PC-9 (cell line): ENCODE measurements around the gene KRTAP5-1. TPM values are rescaled to one million over a fixed set of nuclear protein-coding genes. Genes with fewer than 3 reads are reported as not detected.
"Not testable (repeated sequence)": the region's sequence is repeated elsewhere in the genome, so short reads cannot be mapped to it uniquely, and the experiment has no call there.

Experiments
- BruUV-seq: library from RNA; stranded (reverse); fragments of 400-500 nt; replicated peaks from 2 replicates; lab custom pipeline; 2021; lab: Mats Ljungman, UMichigan
- CTCF ChIA-PET: fragments of 300-600 bp; sonication (Branson Sonifier 250); formaldehyde crosslinking; loops from one replicate; lab custom pipeline; 2022; ENCODE audit warnings: antibody characterized with exemption; lab: Charles Lee
- POLR2A ChIA-PET: fragments of 300-600 bp; sonication (Branson Sonifier 250); formaldehyde crosslinking; loops from one replicate; lab custom pipeline; 2022; ENCODE audit warnings: antibody characterized with exemption; ENCODE audit not compliant: unreplicated experiment; lab: Charles Lee
- DNase-seq, 2 experiments: peaks; one replicate each; pipeline versions ENCODE4 v3.0.0 to v3.0.0-alpha.2; 2015 to 2022; ENCODE audit warnings: mixed read lengths in 1 of 2
- H2AFZ ChIP-seq: fragments of 200-600 bp; sonication (generic); 2 replicates; pipeline ENCODE4 v1.8.1; 2017; ENCODE audit warnings: antibody characterized with exemption
- H3F3A ChIP-seq: fragments of 200-600 bp; sonication (generic); 2 replicates; pipeline ENCODE4 v1.8.1; 2017; ENCODE audit warnings: antibody characterized with exemption, mild to moderate bottlenecking, low read depth; ENCODE audit not compliant: insufficient read depth
- H3K27ac ChIP-seq: fragments of 200-600 bp; sonication (generic); 2 replicates; pipeline ENCODE4 v1.6.1; 2016; ENCODE audit warnings: mixed run types
- H3K27me3 ChIP-seq: fragments of 200-600 bp; sonication (generic); 2 replicates; pipeline ENCODE4 v1.6.1; 2016; ENCODE audit warnings: low read depth, mixed run types; ENCODE audit not compliant: insufficient read depth
- H3K36me3 ChIP-seq: fragments of 200-600 bp; sonication (generic); 2 replicates; pipeline ENCODE4 v1.6.1; 2016; ENCODE audit warnings: low read depth, mixed run types
- H3K4me1 ChIP-seq: fragments of 200-600 bp; sonication (generic); replicated peaks from 2 replicates; pipeline ENCODE4 v1.6.1; 2016; ENCODE audit warnings: mixed run types; ENCODE audit not compliant: insufficient read depth
- H3K4me2 ChIP-seq: fragments of 200-600 bp; sonication (generic); 2 replicates; pipeline ENCODE4 v1.6.1; 2017; ENCODE audit warnings: mixed run types
- H3K4me3 ChIP-seq: fragments of 200-600 bp; sonication (generic); 2 replicates; pipeline ENCODE4 v1.6.1; 2016; ENCODE audit warnings: mixed run types
- H3K79me2 ChIP-seq: fragments of 200-600 bp; sonication (generic); 2 replicates; pipeline ENCODE4 v1.6.1; 2017; ENCODE audit warnings: low read depth, mixed run types
- H3K9me2 ChIP-seq: fragments of 200-600 bp; sonication (generic); 2 replicates; pipeline ENCODE4 v1.8.1; 2017; ENCODE audit warnings: mild to moderate bottlenecking; ENCODE audit not compliant: insufficient read depth
- H3K9me3 ChIP-seq: fragments of 200-600 bp; sonication (generic); 2 replicates; pipeline ENCODE4 v1.8.1; 2016; ENCODE audit warnings: low read depth; ENCODE audit not compliant: insufficient read depth
- H4K20me1 ChIP-seq: fragments of 200-600 bp; sonication (generic); 2 replicates; pipeline ENCODE4 v1.8.1; 2017; ENCODE audit not compliant: insufficient read depth
- CTCF ChIP-seq: fragments of 200-600 bp; sonication (generic); conservative IDR thresholded peaks from 2 replicates; pipeline ENCODE4 v1.6.1; 2017; ENCODE audit warnings: mixed run types, antibody characterized with exemption, mild to moderate bottlenecking, moderate library complexity
- EZH2 ChIP-seq: fragments of 200-600 bp; sonication (generic); IDR thresholded peaks from 2 replicates; pipeline ENCODE4 v1.8.0; 2017; ENCODE audit warnings: antibody characterized with exemption, low read depth
- intact Hi-C: fragments of 100-400 bp; cut with micrococcal nuclease; formaldehyde crosslinking; loops from one replicate; pipeline ENCODE4 v1.10.0; 2022; ENCODE audit not compliant: unreplicated experiment
- total RNA-seq: library from RNA; stranded (reverse); gene quantifications from 2 replicates; pipeline ENCODE4 v1.2.3, GENCODE V29; 2021

KRTAP5-1 gene
- total RNA-seq, 1 experiment from 2014 or later, result not detected

GRCh38 chr11:1604711-1605110, 19.6 kb upstream of the KRTAP5-1 start:
- Histone ChIP-seq H4K20me1 (no peaks in the 10 kb centered on the region), H3K9me3 (no peaks in the 10 kb centered on the region), H3F3A (no peaks in the 10 kb centered on the region), H3K9me2 (no peaks in the 10 kb centered on the region), H3K4me3 (no peak overlapping the region), H3K27me3 (peaks cover 48% of the 10 kb centered on the region), H3K4me1 (no peaks in the 10 kb centered on the region), H2AFZ (no peak overlapping the region), H3K79me2 (no peaks in the 10 kb centered on the region), H3K27ac (no peak overlapping the region), H3K36me3 (no peaks in the 10 kb centered on the region), H3K4me2 (no peak overlapping the region)
- no peak for DNase-seq
- no TSS peak for BruUV-seq
- TF ChIP-seq CTCF (no peak), EZH2 (no peak)
- CTCF ChIA-PET, result no interaction called here
- intact Hi-C loops, result no loop called here
- POLR2A ChIA-PET, result no interaction called here

DNA sequence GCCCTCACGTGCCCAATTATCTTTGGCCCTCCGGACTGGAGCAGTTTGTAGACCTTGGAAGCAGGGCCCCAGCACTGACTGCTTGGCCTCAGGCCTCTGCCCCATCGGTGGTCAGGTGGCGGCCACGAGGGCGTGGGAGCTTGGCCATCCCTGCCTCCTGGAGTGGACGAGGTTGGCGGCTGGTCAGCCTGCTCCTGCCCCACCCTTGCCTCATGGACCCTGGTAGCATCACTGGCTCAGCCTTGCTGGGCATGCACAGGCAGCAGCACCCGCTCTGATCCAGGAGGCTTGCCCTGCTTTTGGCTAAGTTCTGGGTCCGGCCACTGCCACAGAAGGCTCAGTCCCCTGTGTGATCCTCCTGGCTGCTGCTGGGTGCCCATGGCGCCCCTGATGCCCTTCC, 19.1 kb upstream of the KRTAP5-1 start:
- Histone ChIP-seq H4K20me1 (no peaks in the 10 kb centered on the region), H3K4me3 (no peak overlapping the region), H3K36me3 (no peaks in the 10 kb centered on the region), H3F3A (no peaks in the 10 kb centered on the region), H3K27me3 (peaks cover 48% of the 10 kb centered on the region), H3K4me1 (no peaks in the 10 kb centered on the region), H3K9me3 (no peaks in the 10 kb centered on the region), H2AFZ (no peak overlapping the region), H3K27ac (no peak overlapping the region), H3K9me2 (no peaks in the 10 kb centered on the region), H3K79me2 (no peaks in the 10 kb centered on the region), H3K4me2 (no peak overlapping the region)
- DNase-seq, result no peak
- ChIA-PET CTCF (no interaction called here), POLR2A (no interaction called here)
- BruUV-seq, result no TSS peak
- intact Hi-C loops, result no loop called here
- TF ChIP-seq EZH2 (no peak), CTCF (no peak)

DNA sequence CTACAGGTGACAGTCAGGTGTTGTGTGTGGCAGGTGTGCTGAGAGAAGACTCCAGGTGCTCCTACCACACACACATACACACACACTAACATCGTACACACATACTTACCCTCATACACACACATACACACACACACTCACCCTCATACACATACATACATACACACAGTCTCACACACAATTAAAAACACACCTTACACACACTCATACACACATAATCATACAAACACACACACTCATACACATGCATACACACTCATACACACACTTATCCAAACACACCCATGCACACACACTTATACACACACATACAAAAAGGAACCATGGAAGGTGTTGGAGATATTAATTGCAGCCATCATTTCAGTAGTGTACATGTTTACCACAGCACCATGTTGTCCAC, 18.5 kb upstream of the KRTAP5-1 start:
- Histone ChIP-seq H3K4me1 (no peaks in the 10 kb centered on the region), H3K27ac (no peak overlapping the region), H3K79me2 (no peaks in the 10 kb centered on the region), H3K27me3 (peaks cover 48% of the 10 kb centered on the region), H3K9me3 (no peaks in the 10 kb centered on the region), H2AFZ (no peak overlapping the region), H3K9me2 (no peaks in the 10 kb centered on the region), H3F3A (no peaks in the 10 kb centered on the region), H3K4me3 (no peak overlapping the region), H3K4me2 (no peak overlapping the region), H4K20me1 (no peaks in the 10 kb centered on the region), H3K36me3 (no peaks in the 10 kb centered on the region)
- TF ChIP-seq EZH2, result no peak
- TF ChIP-seq CTCF, result no peak
- no TSS peak for BruUV-seq
- CTCF ChIA-PET, result no interaction called here
- POLR2A ChIA-PET, result no interaction called here
- DNase-seq, result no peak
- intact Hi-C loops, result no loop called here

DNA sequence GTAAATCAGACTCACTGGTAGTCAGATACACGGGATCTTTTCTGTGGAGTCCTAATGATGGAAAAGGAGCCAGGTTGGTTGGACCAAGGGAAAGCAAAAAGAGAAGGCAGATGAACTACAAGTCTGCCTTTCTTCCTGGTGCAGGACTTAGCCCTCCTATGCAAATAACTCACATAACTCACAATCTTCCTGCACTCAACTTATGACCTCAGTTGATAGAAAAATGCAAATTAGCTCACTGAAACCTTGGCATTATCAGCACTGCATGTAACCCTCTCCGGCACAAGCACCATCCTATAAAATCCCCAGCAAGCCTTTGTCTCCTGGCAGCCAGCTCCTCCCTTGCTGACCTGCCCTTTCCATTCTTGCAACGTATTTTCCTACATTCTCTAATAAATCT, 16.6 kb upstream of the KRTAP5-1 start:
- H3K4me1 ChIP-seq, H4K20me1 ChIP-seq, BruUV-seq, H3K9me2 ChIP-seq, H3K4me2 ChIP-seq, H3K79me2 ChIP-seq, H3K36me3 ChIP-seq, intact Hi-C loops, H3F3A ChIP-seq, POLR2A ChIA-PET, CTCF ChIA-PET, DNase-seq, H3K9me3 ChIP-seq, H3K4me3 ChIP-seq, H2AFZ ChIP-seq, H3K27ac ChIP-seq: not testable (repeated sequence)
- H3K27me3 ChIP-seq, result peaks cover 37% of the 10 kb centered on the region
